Measurements from ENCODE around the gene CD300LB. TPM values are rescaled to one million over a fixed set of nuclear protein-coding genes. Genes with fewer than 3 reads are reported as not detected.
"Not testable (repeated sequence)": the region's sequence is repeated elsewhere in the genome, so short reads cannot be mapped to it uniquely, and the experiment has no call there.

Gene CD300LB
- total RNA-seq, 1 donor = 0.81 TPM

DNA sequence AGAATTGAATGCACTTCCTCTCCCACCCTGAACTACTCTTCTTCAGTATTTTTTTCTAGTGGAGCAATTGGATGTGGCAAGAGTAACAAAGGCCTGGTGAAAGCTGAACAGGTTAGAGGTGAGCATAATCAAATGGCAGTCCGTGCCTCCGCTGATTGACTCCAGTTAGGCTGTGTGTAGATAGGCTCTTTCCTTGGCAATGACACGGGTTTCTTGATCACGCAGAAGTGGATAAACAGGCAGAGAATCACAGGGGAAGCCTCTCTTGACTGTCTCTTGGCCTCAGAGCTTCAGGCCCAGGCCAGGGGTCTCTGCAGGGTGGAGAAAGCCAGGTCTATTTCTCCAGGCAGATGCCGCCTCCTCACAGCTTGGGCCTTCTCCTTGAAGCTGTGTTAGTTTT, 4.2 kb downstream of the CD300LB start:
- no peak for DNase-seq (ENCODE audit: low read depth in 2 of 3, low spot score in 2 of 3)

DNA sequence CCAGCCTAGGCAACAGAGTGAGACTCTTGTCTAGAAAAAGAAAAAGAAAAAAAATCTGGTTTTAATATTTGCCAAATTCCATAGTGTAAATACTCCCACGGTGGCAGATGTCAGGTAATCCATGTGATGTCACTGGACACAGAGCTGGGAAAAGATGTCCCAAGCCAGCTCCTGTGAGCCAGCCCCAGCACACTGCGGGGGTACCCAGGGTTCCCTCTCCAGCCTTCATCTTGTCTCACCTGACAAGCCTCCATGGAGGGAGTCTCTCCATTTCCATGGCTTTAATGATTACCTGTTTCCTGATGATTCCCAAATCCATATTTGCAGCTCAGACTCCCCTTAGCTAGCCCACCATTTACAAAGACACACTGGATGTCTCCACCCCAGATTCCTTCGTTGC, 4.6 kb downstream of the CD300LB start:
- DNase-seq (ENCODE audit: low read depth in 2 of 3, low spot score in 2 of 3) = no peak

DNA sequence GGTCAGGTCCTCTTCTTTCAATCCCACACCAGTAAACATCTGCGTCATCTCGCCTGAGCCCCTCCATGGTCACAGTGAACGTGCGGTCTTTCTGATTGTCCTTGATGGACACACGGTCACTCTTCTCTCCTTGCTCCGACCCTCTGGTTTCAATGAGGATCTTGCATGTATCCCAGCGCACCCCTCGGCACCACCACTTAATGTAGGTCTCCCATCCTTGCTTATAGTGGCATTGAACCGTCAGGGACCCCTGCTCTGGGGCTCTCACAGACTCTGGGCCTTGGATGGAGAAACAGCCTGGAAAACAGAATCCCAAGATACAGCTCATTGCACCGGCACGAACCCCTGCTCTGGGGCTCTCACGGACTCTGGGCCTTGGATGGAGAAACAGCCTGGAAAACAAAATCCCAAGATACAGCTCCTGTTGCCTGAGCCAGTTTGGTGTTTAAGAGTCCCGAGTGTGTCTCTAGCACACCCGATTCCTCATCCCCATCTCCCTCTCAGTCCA, 5.4 kb downstream of the CD300LB start:
- DNase-seq (ENCODE audit: low read depth in 2 of 3, low spot score in 2 of 3) = no peak

DNA sequence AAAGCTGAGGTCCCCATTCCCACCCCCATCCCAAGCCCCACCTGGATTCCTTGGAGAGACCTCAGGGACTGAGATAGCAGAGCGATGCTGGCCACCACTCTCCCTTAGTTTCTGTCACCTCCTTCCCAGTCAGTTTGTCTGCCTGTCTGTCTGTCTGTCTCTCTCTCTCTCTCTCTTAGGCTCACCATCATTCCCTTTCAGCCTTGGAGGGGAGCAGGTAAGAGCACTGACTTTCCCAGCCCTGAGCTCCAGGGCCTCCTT, 5.9 kb downstream of the CD300LB start:
- DNase-seq (ENCODE audit: low read depth in 2 of 3, low spot score in 2 of 3) = no peak

DNA sequence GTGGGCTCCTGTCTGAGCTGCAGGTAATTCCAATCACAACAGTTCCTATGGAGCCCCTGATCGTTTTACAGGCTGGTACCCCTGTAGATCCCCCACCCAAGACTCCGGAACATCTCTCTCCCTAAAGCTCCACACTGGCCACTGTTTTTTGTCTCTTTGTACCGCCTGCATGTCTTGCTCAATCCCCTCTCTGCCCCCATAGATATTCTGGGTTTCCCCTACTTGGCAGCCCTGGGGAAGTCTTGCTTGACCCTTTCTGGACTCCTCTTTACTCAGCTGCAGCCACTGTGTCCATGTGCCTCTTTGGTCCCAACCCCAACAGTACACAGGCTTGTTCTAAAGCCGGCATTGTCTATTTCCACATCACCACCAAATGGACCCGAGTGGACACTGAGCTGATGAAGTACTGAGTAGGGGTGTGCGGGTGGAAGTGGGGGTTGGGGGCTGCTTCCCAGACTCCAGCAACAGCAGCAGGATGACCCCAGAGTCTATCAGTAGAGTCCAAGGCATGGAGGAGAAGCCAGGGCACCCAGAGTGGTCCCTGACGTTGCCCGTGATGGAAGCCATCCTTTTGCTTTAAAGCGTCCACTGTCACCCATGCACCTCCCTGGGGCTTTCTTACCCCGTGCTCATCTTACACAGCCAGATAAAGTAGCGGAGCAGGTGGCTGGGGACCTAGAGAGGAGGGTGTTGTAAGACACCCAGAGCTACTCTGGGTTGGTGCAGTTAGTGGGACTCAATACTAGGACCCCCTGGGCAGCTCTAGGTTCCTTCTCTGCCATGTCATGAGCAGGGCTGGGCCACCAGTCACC, 6.4 kb downstream of the CD300LB start:
- DNase-seq (ENCODE audit: low read depth in 2 of 3, low spot score in 2 of 3) = no peak

DNA sequence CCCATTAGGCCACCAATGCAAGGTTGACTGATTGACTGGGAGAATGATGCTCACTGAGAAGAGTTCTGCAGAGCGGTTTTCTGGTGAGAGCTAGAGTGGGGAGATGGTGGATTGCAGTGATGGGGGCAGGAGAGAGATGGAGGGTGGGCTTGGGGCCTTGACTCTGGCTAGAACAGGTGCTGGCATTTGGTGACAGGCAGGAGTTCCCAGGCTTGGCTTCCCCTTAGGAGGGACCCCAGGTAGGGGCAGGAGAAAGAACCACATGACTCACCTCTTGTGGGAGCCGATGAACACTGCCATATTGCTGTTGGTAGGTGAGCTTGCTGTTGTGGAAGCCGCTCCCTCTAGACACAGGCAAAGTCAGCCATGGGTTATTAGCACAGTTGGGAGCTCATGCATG, 8.0 kb downstream of the CD300LB start:
- DNase-seq (ENCODE audit: low read depth in 2 of 3, low spot score in 2 of 3) = no peak

DNA sequence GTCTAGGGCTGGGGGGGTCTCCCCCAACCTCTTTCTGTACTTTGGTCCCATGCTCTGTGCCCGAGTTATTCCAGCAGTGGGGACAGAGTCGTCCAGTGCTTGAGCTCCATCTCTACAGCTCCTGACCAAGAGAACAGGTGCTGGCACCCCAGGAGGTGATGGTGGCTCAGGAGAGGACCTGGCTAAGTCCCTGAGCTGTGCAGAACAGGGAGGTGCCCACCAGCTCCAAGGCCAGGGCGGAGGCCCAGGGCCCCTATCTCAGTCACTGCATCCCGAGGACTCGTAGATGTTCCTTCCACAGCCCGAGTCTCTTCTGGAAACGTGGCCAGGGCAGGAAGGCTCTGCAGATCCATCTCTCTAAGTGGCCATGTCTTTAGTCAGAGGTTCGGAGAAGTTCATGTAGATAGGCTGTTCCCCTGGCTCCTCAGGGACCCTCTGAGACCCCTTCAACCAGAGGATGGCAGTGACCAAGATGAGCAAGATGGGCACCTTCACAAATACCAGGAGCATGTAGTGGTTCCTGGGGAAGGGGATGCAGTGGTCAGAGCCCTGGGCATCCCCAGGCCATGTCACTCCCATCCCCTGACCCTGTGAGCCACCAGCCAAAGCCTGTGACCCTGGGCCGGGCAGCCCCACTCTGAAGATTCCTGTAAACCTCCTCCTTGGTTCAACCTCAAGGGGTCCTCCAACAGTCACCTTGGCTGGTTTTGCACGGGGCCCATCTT, 8.7 kb downstream of the CD300LB start:
- no peak for DNase-seq (ENCODE audit: low read depth in 2 of 3, low spot score in 2 of 3)

DNA sequence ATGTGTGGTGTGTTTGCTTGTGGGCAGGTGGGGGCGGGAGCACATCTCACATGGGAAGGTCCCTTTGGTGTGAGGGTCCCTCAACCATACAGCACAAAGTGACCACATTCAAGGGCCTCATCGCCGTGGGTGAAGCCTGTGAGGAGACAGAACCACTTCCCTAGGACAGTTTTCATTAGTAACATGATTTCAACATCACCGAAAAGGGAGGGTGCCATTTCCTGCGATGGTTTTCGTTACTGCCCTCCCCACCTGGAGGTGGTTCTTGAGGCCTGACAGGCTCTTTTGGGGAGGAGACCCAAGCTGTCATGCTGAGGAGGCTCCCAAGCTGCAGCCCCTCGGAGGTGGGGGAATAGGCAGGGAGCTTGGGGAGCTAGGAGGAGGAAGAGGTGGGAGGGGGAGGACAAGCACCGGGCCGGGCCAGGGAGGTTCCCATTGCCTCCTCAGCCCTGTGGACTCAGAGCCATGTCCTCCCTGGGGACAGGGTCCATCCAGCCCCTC, 9.5 kb downstream of the CD300LB start:
- peak in 1 of 3 donors; percentile 48 for DNase-seq (ENCODE audit: low read depth in 2 of 3, low spot score in 2 of 3)

DNA sequence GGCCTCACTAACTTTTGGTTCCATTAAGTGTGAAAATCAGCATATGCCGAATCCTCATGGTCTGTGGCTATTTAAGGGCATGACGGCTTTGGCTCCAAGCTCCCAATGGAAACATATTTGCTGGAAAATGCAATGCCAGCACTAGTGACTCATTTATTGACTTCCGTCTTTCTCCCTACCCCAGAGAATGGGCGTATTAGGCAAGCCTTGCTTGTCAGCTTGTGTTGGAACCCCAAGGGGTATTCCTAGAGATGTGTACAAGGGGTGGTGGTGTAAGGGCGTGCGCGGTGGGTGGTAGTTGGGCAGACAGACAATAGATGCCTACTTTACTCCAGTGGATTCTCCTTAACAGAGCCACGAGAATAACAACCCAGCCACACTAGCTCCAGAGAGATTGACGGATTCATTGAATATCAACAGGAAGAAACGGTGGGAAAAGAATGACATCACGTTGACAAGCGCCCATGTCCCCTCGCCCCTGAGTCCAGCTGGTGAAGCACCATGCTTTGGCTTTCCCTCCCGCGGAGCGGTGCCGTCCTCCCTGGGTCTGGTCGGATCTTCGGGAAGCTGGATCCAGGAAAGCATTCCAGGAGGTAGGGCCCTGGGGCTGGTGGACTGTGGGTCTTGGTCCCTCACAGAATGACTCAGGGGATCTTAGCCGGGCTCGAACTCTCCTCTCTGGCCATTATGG, 10.3 kb downstream of the CD300LB start:
- no peak for DNase-seq (ENCODE audit: low read depth in 2 of 3, low spot score in 2 of 3)

DNA sequence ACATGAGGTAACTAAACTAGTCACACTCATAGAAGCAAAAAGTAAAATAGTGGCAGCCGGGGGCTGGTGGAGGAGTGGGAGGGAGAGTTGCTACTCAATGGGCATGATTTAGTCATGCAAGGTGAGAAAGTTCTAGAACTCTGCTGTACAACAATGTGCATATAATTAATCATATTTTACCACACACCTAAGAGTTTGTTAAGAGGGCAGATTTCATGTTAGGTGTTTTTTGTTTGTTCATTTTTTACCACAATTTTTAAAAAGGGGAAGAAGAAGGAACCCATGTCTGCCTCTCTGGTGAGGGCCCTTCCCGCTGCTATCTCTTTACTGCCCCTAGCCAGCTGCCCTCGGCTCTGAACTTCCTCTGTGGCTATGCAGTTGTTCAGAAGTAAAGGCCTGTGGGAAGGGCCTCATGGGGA, 11.2 kb downstream of the CD300LB start:
- peak in 2 of 3 donors; percentile 80 to 87 for DNase-seq (ENCODE audit: low read depth in 2 of 3, low spot score in 2 of 3)

DNA sequence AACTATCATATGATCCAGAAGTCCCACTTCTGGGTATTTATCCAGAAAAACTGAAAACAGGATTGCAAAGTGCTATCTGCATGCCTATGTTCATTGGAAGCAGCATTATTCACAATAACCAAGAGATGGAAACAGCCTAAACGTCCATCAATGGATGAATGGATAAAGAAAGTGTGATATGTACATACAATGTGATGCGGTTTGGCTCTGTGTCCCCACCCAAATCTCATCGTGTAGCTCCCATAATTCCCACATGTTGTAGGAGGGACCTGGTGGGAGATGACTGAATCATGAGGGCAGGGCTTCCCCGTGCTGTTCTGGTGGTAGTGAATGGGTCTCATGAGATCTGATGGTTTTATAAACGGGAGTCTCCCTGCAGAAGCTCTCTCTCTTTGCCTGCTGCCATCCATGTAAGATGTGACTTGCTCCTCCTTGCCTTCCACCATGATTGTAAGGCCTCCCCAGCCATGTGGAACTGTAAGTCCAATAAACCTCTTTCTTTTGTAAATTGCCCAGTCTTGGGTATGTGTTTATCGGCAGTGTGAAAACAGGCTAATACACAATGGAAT, 12.8 kb downstream of the CD300LB start:
- DNase-seq (ENCODE audit: low read depth in 2 of 3, low spot score in 2 of 3) = not testable (repeated sequence)

DNA sequence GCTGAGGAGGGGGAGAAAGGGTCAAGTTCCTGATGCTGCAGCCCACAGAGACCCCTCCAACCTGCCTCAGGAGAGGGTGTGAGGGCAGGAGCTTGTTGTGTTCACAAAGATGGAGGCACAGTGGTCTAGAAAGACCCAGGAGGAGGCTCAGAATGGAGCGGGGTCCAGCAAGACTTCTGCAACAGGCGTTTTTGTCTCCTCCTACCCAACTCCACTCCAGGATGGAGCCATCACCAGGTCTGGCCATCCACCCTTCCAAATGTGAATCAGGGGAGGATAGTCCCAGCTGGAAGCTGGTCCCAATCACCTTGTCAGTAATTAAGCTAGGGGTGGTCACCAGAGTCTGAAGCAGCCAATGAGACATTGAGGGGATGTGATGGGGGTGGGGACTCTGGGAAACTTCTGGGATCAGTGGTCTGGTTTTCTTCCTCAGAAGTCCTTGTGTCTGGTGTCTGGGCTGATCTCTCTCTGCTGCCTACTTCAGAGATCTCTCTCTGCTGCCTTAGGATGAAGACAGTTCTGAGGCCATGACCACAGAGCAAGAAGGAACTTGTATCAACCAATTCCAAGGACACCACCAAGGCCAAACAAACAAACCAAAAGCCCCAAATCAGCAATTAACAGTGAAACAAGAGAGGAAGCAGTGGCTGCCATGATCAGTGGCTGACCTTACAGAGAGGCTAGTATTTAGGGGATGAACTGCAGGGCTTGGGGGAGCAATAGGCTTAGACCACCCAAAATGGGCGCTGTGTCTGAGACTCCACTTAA, 14.5 kb downstream of the CD300LB start:
- DNase-seq (ENCODE audit: low read depth in 2 of 3, low spot score in 2 of 3) = no peak

DNA sequence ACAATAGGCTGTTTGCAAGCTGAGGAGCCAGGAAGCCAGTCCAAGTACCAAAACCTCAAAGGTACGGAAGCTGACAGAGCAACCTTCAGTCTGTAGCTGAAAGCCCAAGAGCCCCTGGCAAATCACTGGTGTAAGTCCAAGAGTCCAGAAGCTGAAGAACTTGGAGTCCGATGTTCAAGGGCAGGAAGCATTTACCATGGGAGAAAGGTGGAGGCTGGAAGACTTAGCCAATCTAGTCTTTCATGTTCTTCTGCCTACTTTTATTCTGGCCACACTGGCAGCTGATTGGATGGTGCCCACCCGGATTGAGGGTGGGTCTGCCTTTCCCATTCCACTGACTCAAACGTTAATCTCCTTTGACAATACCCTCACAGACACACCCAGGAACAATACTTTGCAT, 15.3 kb downstream of the CD300LB start:
- no peak for DNase-seq (ENCODE audit: low read depth in 2 of 3, low spot score in 2 of 3)

DNA sequence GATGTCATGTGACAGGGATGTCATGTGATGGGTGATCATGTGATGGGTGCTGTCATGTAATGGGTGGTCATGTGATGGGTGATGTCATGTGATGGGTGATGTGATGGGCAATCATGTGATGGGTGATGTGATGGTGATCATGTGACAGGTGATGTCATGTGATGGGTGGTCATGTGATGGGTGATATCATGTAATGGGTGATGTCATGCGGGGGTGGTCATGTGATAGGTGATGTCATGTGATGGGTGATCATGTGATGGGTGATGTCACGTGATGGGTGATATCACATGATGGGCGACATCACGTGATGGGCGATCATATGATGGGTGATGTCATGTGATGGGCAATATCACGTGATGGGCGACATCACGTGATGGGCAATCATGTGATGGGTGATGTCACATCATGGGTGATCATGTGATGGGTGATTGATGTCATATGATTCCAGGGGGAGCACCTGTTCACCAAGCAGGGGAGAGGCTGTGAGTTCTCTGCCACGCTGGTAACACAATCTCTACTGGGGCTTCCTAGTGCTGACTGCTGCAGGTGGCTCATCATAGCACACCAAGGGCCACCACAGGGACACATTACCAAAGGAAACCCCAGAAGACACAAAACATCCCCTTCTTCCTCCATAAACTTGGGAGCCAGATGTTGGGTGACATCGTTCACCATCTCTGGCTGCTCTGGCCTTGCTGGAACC, 16.5 kb downstream of the CD300LB start:
- no peak for DNase-seq (ENCODE audit: low read depth in 2 of 3, low spot score in 2 of 3)

DNA sequence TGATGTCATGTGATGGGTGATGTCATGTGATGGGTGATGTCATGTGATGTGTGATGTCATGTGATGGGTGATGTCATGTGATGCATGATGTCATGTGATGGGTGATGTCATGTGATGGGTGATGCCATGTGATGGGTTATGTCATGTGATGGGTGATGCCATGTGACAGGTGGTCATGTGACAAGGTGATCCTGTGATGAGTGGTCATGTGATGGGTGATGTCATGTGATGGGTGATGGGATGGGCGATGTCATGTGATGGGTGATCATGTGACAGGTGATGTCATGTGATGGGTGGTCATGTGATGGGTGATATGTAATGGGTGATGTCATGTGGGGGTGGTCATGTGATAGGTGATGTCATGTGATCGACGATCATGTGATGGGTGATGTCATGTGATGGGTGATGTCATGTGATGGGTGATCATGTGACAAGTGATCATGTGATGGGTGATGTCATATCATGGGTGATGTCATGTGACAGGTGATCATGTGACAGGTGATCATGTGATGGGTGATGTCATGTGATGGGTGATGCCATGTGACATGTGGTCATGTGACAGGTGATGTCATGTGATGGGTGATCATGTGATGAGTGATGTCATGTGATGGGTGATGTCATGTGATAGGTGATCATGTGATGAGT, 17.2 kb downstream of the CD300LB start:
- DNase-seq (ENCODE audit: low read depth in 2 of 3, low spot score in 2 of 3) = peak; percentile 32 to 97 (median 88)

DNA sequence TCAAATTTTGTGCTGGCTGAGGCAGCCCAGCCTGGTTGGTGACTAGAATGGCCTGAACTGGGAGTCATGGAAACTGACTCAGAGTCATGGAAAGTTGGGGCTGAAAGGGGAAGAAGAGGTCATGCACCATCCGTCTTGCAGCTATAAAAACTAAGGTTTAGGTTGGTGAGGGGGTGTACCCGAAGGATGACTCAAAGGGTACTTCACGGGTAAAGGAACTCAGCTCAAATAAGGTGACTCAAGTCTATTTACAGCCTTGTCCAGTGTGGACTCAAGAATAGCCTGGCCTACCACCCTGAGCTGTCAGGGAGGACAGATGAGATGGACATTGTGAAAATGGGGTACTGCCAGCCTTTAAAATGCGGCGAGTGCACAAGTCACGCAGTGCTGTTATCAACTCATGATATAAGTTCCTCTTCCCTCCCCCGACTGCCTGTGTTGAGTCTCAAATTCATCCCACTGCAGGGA, 18.6 kb downstream of the CD300LB start:
- DNase-seq (ENCODE audit: low read depth in 2 of 3, low spot score in 2 of 3) = peak in 2 of 3 donors; percentile 78 to 86

DNA sequence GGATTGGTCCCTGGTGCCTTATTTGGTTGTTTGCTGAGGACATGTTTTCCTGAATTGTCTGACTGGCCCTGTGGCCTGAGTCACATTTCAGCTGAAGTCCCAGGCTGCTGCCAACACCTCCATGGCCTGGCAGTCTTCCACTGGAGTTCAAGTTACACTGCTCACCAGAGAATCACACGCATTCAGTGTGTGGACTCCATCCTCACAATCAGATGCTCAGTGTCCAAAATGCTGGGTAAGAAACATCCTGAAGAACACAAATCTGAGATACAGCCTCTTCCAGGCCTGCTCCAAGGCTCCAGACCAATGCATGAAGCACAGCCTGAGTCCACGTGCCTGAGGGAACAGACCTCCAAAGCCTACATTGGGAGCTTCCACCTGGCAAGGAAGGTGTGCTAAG, 19.2 kb downstream of the CD300LB start:
- no peak for DNase-seq (ENCODE audit: low read depth in 2 of 3, low spot score in 2 of 3)

DNA sequence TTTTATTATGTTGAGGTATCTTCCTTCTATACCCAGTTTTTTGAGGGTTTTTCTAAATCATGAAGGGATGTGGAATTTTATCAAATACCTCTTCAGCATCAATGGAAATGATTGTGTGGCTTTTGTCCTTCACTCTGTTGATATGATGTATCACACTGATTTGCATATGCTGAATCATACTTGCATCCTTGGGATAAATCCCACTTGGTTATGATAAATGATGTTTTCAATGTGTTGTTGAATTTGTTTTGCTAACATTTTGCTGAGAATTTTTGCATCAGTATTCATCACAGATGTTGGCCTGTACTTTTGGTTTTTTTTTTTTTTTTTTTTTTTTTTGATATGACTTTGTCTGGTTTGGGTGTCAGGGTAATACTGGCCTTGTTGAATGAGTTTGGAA, 23.1 kb downstream of the CD300LB start:
- DNase-seq (ENCODE audit: low read depth in 2 of 3, low spot score in 2 of 3) = no peak

DNA sequence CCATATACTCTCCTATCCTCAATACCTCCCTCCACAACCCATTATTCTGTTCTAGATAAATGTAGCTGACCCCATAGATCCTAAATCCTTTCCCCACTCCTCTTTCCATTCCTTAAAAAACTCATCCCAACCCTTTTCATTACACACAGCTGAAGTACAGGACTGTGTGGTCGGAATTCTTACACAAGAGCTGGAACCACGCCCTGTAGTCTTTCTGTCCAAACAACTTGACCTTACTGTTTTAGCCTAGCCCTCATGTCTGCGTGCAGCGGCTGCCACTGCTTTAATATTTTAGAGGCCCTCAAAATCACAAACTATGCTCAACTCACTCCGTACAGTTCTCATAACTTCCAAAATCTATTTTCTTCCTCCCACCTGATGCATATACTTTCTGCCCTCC, 27.3 kb downstream of the CD300LB start:
- DNase-seq (ENCODE audit: low read depth in 2 of 3, low spot score in 2 of 3) = not testable (repeated sequence)

Data from hematopoietic multipotent progenitor cell (in vitro differentiated cells).